ENCODE results near the gene ROPN1B.

ROPN1B gene

GRCh38 chr3:126008219-126008618, 39.2 kb downstream of the ROPN1B start:
- TF ChIP-seq OSR1 (CRISPR knock-in tag; IDR thresholded peaks at IDR 0.05) (no peak), ZNF70 (CRISPR knock-in tag; IDR thresholded peaks at IDR 0.05) (no peak), TSHZ2 (CRISPR knock-in tag; IDR thresholded peaks at IDR 0.05) (no peak), ZNF8 (CRISPR knock-in tag; IDR thresholded peaks at IDR 0.05) (no peak), CREB5 (CRISPR knock-in tag; IDR thresholded peaks at IDR 0.05; ENCODE audit: low read depth) (no peak), ESRRG (CRISPR knock-in tag; IDR thresholded peaks at IDR 0.05) (no peak), TCF4 (CRISPR knock-in tag; IDR thresholded peaks at IDR 0.05; ENCODE audit: borderline replicate concordance) (no peak)
- TF ChIP-seq, protein P1, sequence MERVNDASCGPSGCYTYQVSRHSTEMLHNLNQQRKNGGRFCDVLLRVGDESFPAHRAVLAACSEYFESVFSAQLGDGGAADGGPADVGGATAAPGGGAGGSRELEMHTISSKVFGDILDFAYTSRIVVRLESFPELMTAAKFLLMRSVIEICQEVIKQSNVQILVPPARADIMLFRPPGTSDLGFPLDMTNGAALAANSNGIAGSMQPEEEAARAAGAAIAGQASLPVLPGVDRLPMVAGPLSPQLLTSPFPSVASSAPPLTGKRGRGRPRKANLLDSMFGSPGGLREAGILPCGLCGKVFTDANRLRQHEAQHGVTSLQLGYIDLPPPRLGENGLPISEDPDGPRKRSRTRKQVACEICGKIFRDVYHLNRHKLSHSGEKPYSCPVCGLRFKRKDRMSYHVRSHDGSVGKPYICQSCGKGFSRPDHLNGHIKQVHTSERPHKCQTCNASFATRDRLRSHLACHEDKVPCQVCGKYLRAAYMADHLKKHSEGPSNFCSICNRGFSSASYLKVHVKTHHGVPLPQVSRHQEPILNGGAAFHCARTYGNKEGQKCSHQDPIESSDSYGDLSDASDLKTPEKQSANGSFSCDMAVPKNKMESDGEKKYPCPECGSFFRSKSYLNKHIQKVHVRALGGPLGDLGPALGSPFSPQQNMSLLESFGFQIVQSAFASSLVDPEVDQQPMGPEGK (CRISPR knock-in tag; IDR thresholded peaks at IDR 0.05; ENCODE audit: borderline replicate concordance): no peak
- ATAC-seq: no peak

DNA sequence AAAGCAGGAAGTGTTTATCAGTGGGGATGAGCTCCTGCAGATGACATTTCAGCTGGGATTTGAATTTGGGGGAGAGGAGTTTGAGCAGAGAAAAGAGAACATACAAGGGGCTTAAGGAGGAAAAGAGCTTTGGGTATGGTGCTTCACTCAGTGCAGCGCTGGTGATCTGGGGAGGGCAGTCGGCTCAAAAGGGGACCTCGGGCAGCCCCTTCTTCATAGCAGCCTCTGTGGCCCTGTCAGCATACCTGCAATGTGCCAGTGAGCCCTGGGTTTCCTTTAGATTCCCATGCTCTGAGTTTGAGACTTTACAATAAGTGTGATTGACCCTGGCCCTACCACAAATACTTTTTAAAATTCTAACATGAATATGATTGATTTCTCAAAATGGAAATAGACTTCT, 40.2 kb downstream of the ROPN1B start:
- ATAC-seq: no peak
- TF ChIP-seq ARNTL (CRISPR knock-in tag; IDR thresholded peaks at IDR 0.05; ENCODE audit: borderline replicate concordance, low read depth) (no peak), CSDC2 (CRISPR knock-in tag; IDR thresholded peaks at IDR 0.05) (no peak)

DNA sequence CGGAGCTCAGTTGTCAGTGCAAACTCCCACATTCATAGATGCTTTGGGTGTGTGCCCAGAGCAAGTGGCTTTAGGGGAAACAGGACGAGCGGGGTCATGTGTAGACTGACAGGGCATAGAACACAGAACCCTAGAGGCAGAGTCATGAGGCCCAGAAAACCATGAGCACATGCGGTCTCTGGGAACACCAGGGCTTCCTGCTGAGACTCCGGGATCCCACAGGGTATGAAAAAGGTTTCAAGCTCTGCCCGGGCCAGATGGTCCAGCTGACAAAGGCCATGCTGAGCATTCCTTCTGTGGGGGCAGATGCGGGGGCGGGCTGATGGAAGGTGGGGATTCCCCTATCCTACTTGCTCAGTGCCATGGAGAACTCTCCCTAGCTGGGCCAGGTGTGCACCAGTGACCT, 44.8 kb downstream of the ROPN1B start:
- no peak; the same call in 2 of the 3 replicates for ATAC-seq
- TF ChIP-seq TOX (CRISPR knock-in tag; IDR thresholded peaks at IDR 0.05; ENCODE audit: borderline replicate concordance) (no peak), PPARA (CRISPR knock-in tag; IDR thresholded peaks at IDR 0.05; ENCODE audit: borderline replicate concordance) (no peak), ZNF70 (CRISPR knock-in tag; IDR thresholded peaks at IDR 0.05) (no peak), ISL1 (CRISPR knock-in tag; IDR thresholded peaks at IDR 0.05) (no peak), OSR1 (CRISPR knock-in tag; IDR thresholded peaks at IDR 0.05) (no peak), POU6F1 (CRISPR knock-in tag; IDR thresholded peaks at IDR 0.05; ENCODE audit: borderline replicate concordance, low read depth) (no peak), ESRRG (CRISPR knock-in tag; IDR thresholded peaks at IDR 0.05) (no peak), GLIS3 (CRISPR knock-in tag; IDR thresholded peaks at IDR 0.05) (no peak), TCF4 (CRISPR knock-in tag; IDR thresholded peaks at IDR 0.05; ENCODE audit: borderline replicate concordance) (no peak), TSHZ2 (CRISPR knock-in tag; IDR thresholded peaks at IDR 0.05) (no peak), CSDC2 (CRISPR knock-in tag; IDR thresholded peaks at IDR 0.05) (no peak)
- TF ChIP-seq, protein P2, sequence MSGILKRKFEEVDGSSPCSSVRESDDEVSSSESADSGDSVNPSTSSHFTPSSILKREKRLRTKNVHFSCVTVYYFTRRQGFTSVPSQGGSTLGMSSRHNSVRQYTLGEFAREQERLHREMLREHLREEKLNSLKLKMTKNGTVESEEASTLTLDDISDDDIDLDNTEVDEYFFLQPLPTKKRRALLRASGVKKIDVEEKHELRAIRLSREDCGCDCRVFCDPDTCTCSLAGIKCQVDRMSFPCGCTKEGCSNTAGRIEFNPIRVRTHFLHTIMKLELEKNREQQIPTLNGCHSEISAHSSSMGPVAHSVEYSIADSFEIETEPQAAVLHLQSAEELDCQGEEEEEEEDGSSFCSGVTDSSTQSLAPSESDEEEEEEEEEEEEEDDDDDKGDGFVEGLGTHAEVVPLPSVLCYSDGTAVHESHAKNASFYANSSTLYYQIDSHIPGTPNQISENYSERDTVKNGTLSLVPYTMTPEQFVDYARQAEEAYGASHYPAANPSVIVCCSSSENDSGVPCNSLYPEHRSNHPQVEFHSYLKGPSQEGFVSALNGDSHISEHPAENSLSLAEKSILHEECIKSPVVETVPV (CRISPR knock-in tag; IDR thresholded peaks at IDR 0.05): no peak
- TF ChIP-seq, protein P1 (CRISPR knock-in tag; IDR thresholded peaks at IDR 0.05; ENCODE audit: borderline replicate concordance): no peak

All from SK-N-SH treated with all-trans-retinoic acid at 6 μM for 48 hours (cell line).